ENCODE measurements around the gene RPL36.
A peak's percentile ranks its signal among the peaks of the same experiment; 100 is the strongest.

RPL36 gene

GRCh38 chr19:5679289-5680083, 10.6 kb upstream of the RPL36 start:
- POLR2A ChIA-PET, result interaction anchor here (1.0 to 1.4 kb wide), 2 partner anchors 10 to 12 kb away, joined by 3 to 5 read pairs; partner anchors contain the start of gene RPL36
- TF ChIP-seq FOXK2 (IDR thresholded peaks at IDR 0.05) (no peak), SP1 (IDR thresholded peaks at IDR 0.05) (no peak), FOXA1 (IDR thresholded peaks at IDR 0.05) (no peak), LEF1 (IDR thresholded peaks at IDR 0.05; ENCODE audit: borderline replicate concordance) (no peak), SUZ12 (IDR thresholded peaks at IDR 0.05) (no peak), HDGF (IDR thresholded peaks at IDR 0.05; ENCODE audit: borderline replicate concordance) (no peak), L3MBTL2 (conservative IDR thresholded peaks at IDR 0.05) (no peak)
- no peak for DNase-seq (ENCODE audit: extremely low spot score)
- CTCF ChIA-PET, result no interaction called here

- DNase-seq (ENCODE audit: extremely low spot score), result no peak
- CTCF ChIA-PET, result no interaction called here
- TF ChIP-seq NFRKB (IDR thresholded peaks at IDR 0.05) (no peak), L3MBTL2 (conservative IDR thresholded peaks at IDR 0.05) (peak; percentile 32; the same call in 1 of the 2 replicates)
- POLR2A ChIA-PET, result interaction anchor here (1.0 to 1.4 kb wide), 2 partner anchors 10 to 12 kb away, joined by 3 to 5 read pairs; partner anchors contain the start of gene RPL36
Measured at GRCh38 chr19:5680084-5680436, 10.0 kb upstream of the RPL36 start.

GRCh38 chr19:5680437-5681368, 9.4 kb upstream of the RPL36 start, which contains the start of the genes HSD11B1L and MICOS13:
Gene HSD11B1L, plus strand, starts transcription at chr19:5681027. Its CDS starts 3,806 bp downstream, at chr19:5684833.
Gene MICOS13, minus strand, starts transcription at chr19:5680516. Its CDS starts 30 bp downstream, at chr19:5680486.
- TF ChIP-seq ELF4 (IDR thresholded peaks at IDR 0.05) (peak; percentile 73), LEF1 (IDR thresholded peaks at IDR 0.05; ENCODE audit: borderline replicate concordance) (0 out of 2 replicates have a peak, but pooled peaks have one; percentile 21), L3MBTL2 (conservative IDR thresholded peaks at IDR 0.05) (no peak)
- CTCF ChIA-PET, result no interaction called here
- POLR2A ChIA-PET, result interaction anchor here (0.6 kb wide), 1 partner anchor 9 kb away, joined by 3 read pairs; no protein-coding TSS in a partner anchor
- peak; percentile 95 for DNase-seq (ENCODE audit: extremely low spot score)

GRCh38 chr19:5681391-5682106, 8.5 kb upstream of the RPL36 start:
- no peak for TF ChIP-seq ELF4 (IDR thresholded peaks at IDR 0.05)
- ChIA-PET CTCF (no interaction called here), POLR2A (interaction anchor here (0.6 kb wide), 1 partner anchor 8 kb away, joined by 3 read pairs; no protein-coding TSS in a partner anchor)
- no peak for DNase-seq (ENCODE audit: extremely low spot score)

- no peak for DNase-seq (ENCODE audit: extremely low spot score)
- no peak for TF ChIP-seq PKNOX1 (IDR thresholded peaks at IDR 0.05)
- TF ChIP-seq TARDBP (IDR thresholded peaks at IDR 0.05), result no peak
- no peak for TF ChIP-seq ARNT (IDR thresholded peaks at IDR 0.05)
- TF ChIP-seq FOXA1 (IDR thresholded peaks at IDR 0.05), result no peak
- no peak for TF ChIP-seq HDGF (IDR thresholded peaks at IDR 0.05; ENCODE audit: borderline replicate concordance)
- no peak for TF ChIP-seq LEF1 (IDR thresholded peaks at IDR 0.05; ENCODE audit: borderline replicate concordance)
- TF ChIP-seq FOXM1 (IDR thresholded peaks at IDR 0.05; ENCODE audit: borderline replicate concordance), result no peak
- no peak for TF ChIP-seq FOXK2 (IDR thresholded peaks at IDR 0.05)
- TF ChIP-seq CTBP1 (IDR thresholded peaks at IDR 0.05; ENCODE audit: borderline replicate concordance), result no peak
- TF ChIP-seq SUZ12 (IDR thresholded peaks at IDR 0.05), result no peak
- TF ChIP-seq NFRKB (IDR thresholded peaks at IDR 0.05), result no peak
- TF ChIP-seq SP1 (IDR thresholded peaks at IDR 0.05), result no peak
- no peak for TF ChIP-seq L3MBTL2 (conservative IDR thresholded peaks at IDR 0.05)
- POLR2A ChIA-PET, result no interaction called here
- CTCF ChIA-PET, result no interaction called here
Measured at GRCh38 chr19:5682107-5682482, 8.0 kb upstream of the RPL36 start.

- no peak for DNase-seq (ENCODE audit: extremely low spot score)
- CTCF ChIA-PET, result no interaction called here
- 0 out of 2 replicates have a peak, but pooled peaks have one; percentile 13 for TF ChIP-seq PKNOX1 (IDR thresholded peaks at IDR 0.05)
- no peak for TF ChIP-seq CTBP1 (IDR thresholded peaks at IDR 0.05; ENCODE audit: borderline replicate concordance)
Measured at GRCh38 chr19:5683177-5683886, 6.8 kb upstream of the RPL36 start.

More at GRCh38 chr19:5683177-5683886, 6.8 kb upstream of the RPL36 start:
- POLR2A ChIA-PET, result interaction anchor here (1.3 kb wide), 1 partner anchor 108 kb away, joined by 4 read pairs; the partner anchor contains the start of gene DUS3L

Measured in HEK293T (cell line).